ENCODE data around the gene BIRC2.

The BIRC2 gene

GRCh38 chr11:102375720-102376399, 28.8 kb downstream of the BIRC2 start:
- DNase-seq (ENCODE audit: low read depth in 2 of 2): no peak

GRCh38 chr11:102377891-102378290, 30.9 kb downstream of the BIRC2 start:
- DNase-seq (ENCODE audit: low read depth in 2 of 2): no peak

GRCh38 chr11:102378818-102379217, 31.8 kb downstream of the BIRC2 start:
- DNase-seq (ENCODE audit: low read depth in 2 of 2): no peak

GRCh38 chr11:102382384-102382783, 35.4 kb downstream of the BIRC2 start:
- DNase-seq (ENCODE audit: low read depth in 2 of 2): no peak

DNA sequence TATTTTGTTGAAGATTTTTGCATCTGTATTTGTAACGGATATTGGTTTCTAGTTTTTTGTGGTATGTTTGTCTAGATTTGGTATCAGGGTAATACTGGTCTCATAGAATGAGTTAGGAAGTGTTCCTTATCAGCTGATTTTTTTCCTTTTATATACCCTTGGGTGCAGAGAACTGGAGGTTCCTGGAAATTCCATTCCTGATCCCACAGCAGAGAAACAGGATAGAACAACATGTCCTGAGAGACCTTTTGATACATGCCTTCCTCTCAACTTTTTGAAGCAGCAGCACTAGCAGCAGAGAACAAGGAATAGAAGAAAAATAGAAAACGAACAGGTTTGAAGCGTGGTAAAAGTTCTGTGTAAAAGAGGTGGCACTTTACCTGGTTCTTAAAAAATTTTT, 36.8 kb downstream of the BIRC2 start:
- DNase-seq (ENCODE audit: low read depth in 2 of 2): no peak

GRCh38 chr11:102384419-102385079, 37.5 kb downstream of the BIRC2 start:
- no peak for DNase-seq (ENCODE audit: low read depth in 2 of 2)

- DNase-seq (ENCODE audit: low read depth in 2 of 2): no peak
Measured at GRCh38 chr11:102385085-102386007, 38.3 kb downstream of the BIRC2 start.

DNA sequence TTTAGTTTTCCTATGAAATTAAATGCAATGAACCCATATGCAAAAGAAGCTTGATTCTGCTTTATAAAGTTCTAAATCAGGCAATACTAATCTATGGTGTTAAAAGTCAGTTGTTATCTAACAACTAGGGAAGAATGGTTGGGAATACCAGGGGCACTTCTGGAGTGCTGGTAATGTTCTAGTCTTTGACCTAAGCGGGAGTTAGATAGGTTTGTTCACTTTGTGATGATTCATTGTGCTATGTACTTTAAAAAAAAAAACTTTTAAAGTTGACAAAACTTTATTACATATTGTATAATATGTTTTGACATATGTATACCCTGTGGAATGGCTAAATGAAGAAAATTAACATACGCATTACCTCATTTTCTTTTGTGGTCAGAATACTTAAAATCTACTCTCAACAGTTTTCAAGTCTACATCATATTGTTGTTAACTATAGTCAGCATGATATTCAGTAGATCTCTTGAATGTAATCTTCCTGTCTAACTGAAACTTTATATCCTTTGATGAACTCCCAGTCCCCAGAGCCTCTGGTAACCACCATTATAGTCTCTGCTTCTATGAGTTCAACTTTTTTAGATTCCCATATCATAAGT, 39.2 kb downstream of the BIRC2 start:
- no peak for DNase-seq (ENCODE audit: low read depth in 2 of 2)

GRCh38 chr11:102387043-102387781, 40.2 kb downstream of the BIRC2 start:
- no peak for DNase-seq (ENCODE audit: low read depth in 2 of 2)

DNA sequence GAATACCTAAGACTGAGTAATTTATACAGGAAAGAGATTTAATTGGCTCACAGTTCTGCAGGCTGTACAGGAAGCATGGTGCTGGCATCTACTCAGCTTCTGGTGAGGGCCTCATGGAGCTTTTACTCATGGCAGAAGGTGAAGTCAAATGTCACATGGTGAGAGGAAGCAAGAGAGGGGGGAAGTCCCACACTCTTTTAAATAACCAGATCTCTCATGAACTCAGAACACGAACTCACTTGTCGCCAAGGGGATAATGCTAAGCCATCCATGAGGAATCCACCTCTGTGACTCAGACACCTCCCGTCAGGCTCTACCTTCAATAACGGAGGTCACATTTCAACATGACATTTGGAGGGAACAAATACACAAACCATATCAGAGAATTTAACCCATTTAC, 42.2 kb downstream of the BIRC2 start:
- no peak for DNase-seq (ENCODE audit: low read depth in 2 of 2)

DNA sequence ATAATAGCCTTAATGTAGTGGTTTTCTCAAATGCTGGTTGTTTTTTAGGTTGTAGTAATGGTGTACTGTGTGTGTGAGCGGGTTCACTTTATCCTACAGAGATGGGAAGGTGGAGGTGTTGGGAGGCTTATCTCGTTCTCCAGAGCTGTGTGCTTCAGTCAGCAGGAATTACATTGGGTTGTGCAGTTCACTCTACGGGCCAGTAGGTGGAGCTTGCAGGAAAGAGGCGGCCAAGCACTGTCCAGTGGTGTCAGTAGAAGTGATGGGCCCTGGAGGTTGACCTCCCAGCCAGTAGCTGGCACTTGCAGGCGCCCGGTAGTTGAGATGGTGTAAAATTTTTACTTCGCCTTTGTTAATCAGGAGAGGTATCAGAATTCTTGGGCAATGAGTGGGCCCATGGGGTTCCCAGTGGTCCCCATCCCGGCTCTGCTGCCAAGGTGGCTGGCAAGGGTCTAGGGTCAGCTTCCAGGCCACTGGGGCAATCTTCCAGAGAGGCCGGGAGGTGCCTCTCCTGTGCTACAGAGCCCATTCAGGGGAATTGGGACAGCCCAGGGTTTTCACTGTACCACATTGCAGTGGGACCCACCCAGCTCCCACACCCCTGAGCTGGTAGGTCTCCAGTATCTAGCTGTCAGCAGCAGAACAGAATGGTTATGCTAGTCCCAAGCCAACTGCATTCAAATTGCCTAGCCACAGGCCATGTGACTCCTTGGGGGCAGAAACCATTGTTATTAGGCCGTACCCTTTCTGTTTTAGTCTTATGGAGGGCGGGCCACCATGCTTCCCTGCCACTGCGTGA, 43.9 kb downstream of the BIRC2 start:
- DNase-seq (ENCODE audit: low read depth in 2 of 2): no peak

GRCh38 chr11:102391549-102392237, 44.7 kb downstream of the BIRC2 start:
- no peak for DNase-seq (ENCODE audit: low read depth in 2 of 2)

DNA sequence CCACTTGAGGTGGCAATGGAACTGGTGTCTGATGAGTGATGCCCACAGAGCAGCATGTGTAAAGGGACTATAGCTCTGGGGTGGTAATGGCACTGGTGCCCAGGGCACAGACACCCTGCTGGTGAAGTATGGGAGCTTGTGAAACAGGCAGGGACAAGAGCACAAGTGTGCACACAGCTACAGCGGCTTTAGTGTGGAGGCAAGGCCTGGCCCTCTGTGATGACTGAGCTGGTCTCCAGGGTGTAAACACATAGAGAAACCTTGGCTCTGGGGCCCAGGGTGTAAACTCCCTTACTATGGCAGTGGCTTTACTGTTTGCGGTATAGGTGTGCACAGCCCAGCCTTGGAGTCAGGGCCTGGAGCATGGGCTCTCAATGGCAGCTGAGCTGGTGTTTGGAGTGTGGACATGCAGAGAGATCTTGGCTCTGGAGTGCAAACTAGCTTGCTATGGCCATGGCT, 46.3 kb downstream of the BIRC2 start:
- DNase-seq (ENCODE audit: low read depth in 2 of 2): no peak

DNA sequence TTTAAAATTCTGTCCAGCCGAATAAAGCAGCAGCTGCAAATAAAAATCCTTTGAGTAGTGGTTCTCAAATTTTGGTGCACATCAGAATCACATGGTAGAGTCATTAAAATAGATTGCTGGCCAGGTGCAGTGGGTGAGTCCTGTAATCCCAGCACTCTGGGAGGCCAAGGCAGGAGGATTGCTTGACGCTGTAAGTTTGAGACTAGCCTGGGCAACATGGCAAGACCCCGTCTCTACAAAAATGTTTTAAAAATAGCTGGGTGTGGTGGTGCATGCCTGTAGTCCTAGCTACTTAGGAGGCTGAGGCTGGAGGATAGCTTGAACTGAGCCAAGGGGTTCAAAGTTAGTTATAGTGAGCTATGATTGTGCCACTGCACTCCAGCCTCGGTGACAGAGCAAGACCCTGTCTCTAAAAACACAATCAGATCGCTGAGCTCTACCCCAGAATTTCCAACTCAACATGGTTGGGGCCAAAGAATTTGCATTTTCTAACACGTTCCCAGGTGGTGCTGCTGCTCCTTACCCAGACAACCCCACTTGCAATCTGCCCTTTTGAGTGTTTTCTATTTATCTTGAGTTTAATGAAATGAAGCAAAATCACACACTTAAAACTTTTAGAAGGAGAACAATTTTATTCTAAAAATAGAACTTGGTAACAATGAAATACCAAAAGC, 48.8 kb downstream of the BIRC2 start:
- DNase-seq (ENCODE audit: low read depth in 2 of 2): no peak

- DNase-seq (ENCODE audit: low read depth in 2 of 2): no peak
Measured at GRCh38 chr11:102396708-102397563, 49.9 kb downstream of the BIRC2 start.

GRCh38 chr11:102398297-102398696, 51.3 kb downstream of the BIRC2 start:
- DNase-seq (ENCODE audit: low read depth in 2 of 2): no peak

GRCh38 chr11:102399189-102399588, 52.2 kb downstream of the BIRC2 start:
- no peak for DNase-seq (ENCODE audit: low read depth in 2 of 2)

GRCh38 chr11:102400603-102401002, 53.6 kb downstream of the BIRC2 start:
- DNase-seq (ENCODE audit: low read depth in 2 of 2): no peak
